Neural progenitor cell (in vitro differentiated cells): ENCODE data around the gene ZC3H12C.

Source experiments
- CTCF ChIP-seq: fragments of 200-600 bp; sonication (generic); IDR thresholded peaks from 2 replicates; pipeline ENCODE4 v1.5.1; 2017; ENCODE audit warnings: antibody characterized with exemption, mild to moderate bottlenecking
- EZH2 ChIP-seq: fragments of 200-600 bp; sonication (generic); IDR thresholded peaks from 2 replicates; pipeline ENCODE4 v1.6.1; 2017; ENCODE audit warnings: antibody characterized with exemption, mild to moderate bottlenecking, moderate library complexity

- TF ChIP-seq CTCF, result no peak
- no peak for TF ChIP-seq EZH2
Observed at GRCh38 chr11:110100476-110101240, 7.5 kb downstream of the ZC3H12C start.
